Measurements from ENCODE around the gene FCMR.
A peak's percentile ranks its signal among the peaks of the same experiment; 100 is the strongest.

Gene FCMR

DNA sequence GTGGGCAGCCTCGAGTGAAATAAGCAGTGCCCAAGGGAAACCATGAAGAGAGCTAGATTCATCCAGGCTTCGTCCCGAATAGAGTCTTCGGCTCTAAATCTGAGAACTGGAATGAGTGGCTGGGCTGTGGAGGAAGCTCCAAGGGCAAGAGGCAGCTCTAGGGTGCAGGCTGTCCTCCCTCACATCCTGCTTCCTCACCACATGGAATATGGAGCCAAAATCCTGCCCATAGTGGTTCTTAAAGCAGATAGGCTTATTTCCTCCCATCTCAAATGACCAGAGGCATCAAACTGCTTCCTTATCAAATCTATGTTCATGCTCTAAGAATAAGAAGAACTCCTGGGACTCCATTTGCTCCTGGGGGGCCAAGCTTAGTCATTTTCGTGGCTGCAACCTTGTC lies 22.0 kb downstream of the FCMR start:
- DNase-seq (ENCODE audit: low spot score) (no peak), ATAC-seq (ENCODE audit: low read depth) (no peak)
- H3K27ac ChIP-seq (ENCODE audit: poor library complexity, severe bottlenecking), result no peak overlapping the region

DNA sequence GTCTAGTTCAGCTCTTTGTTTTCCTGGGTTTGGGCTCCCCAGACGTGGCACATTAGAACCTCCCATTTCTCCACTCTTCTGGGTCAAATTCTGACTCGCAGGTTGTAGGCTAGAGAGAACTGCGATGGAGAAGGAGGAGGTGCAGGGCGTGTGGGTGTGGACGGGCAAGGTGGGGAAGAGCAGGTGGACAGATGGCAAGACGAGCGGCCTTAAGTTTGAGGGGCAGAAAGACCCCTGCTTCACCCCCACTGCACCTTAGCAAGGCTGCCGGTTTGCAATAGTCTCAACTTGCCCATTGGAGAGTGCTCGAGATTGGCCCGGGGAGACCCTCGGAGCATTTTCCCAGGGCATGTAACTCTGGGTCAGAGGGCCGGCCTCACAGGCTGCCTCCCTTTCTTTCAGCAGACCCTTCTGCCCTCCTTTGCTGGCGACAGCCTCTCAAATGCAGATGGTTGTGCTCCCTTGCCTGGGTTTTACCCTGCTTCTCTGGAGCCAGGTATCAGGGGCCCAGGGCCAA lies 22.8 kb downstream of the FCMR start:
- Histone ChIP-seq H3K36me3 (ENCODE audit: low read depth) (no peaks in the 10 kb centered on the region), H3K4me1 (ENCODE audit: insufficient read depth, poor library complexity, severe bottlenecking) (peaks cover 43% of the 10 kb centered on the region), H3K9me3 (ENCODE audit: severe bottlenecking) (no peaks in the 10 kb centered on the region), H3K27ac (ENCODE audit: poor library complexity, severe bottlenecking) (peak overlapping the region; percentile 98), H3K27me3 (ENCODE audit: insufficient read depth, poor library complexity, severe bottlenecking) (no peaks in the 10 kb centered on the region), H3K4me3 (ENCODE audit: severe bottlenecking) (no peak overlapping the region)
- DNase-seq (ENCODE audit: low spot score) (no peak), ATAC-seq (ENCODE audit: low read depth) (no peak)
- TF ChIP-seq, protein P1, sequence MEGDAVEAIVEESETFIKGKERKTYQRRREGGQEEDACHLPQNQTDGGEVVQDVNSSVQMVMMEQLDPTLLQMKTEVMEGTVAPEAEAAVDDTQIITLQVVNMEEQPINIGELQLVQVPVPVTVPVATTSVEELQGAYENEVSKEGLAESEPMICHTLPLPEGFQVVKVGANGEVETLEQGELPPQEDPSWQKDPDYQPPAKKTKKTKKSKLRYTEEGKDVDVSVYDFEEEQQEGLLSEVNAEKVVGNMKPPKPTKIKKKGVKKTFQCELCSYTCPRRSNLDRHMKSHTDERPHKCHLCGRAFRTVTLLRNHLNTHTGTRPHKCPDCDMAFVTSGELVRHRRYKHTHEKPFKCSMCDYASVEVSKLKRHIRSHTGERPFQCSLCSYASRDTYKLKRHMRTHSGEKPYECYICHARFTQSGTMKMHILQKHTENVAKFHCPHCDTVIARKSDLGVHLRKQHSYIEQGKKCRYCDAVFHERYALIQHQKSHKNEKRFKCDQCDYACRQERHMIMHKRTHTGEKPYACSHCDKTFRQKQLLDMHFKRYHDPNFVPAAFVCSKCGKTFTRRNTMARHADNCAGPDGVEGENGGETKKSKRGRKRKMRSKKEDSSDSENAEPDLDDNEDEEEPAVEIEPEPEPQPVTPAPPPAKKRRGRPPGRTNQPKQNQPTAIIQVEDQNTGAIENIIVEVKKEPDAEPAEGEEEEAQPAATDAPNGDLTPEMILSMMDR (IDR thresholded peaks at IDR 0.05; ENCODE audit: poor library complexity, severe bottlenecking), result no peak

More for the DNA sequence above, 22.0 kb downstream of the FCMR start:
- Histone ChIP-seq H3K9me3 (ENCODE audit: severe bottlenecking) (no peaks in the 10 kb centered on the region), H3K4me1 (ENCODE audit: insufficient read depth, poor library complexity, severe bottlenecking) (peaks cover 41% of the 10 kb centered on the region), H3K4me3 (ENCODE audit: severe bottlenecking) (no peak overlapping the region), H3K36me3 (ENCODE audit: low read depth) (no peaks in the 10 kb centered on the region), H3K27me3 (ENCODE audit: insufficient read depth, poor library complexity, severe bottlenecking) (no peaks in the 10 kb centered on the region)
- TF ChIP-seq, protein P1 (IDR thresholded peaks at IDR 0.05; ENCODE audit: poor library complexity, severe bottlenecking), result no peak

GRCh38 chr1:206898089-206898914 lies 23.4 kb downstream of the FCMR start:
- no peak overlapping the region for H3K4me3 ChIP-seq (ENCODE audit: severe bottlenecking)
- H3K4me1 ChIP-seq (ENCODE audit: insufficient read depth, poor library complexity, severe bottlenecking), result peaks cover 49% of the 10 kb centered on the region
- no peaks in the 10 kb centered on the region for H3K27me3 ChIP-seq (ENCODE audit: insufficient read depth, poor library complexity, severe bottlenecking)
- TF ChIP-seq, protein P1 (IDR thresholded peaks at IDR 0.05; ENCODE audit: poor library complexity, severe bottlenecking), result no peak
- no peaks in the 10 kb centered on the region for H3K36me3 ChIP-seq (ENCODE audit: low read depth)
- ATAC-seq (ENCODE audit: low read depth) (peak; percentile 51), DNase-seq (ENCODE audit: low spot score) (no peak)
- peak overlapping the region; percentile 98 for H3K27ac ChIP-seq (ENCODE audit: poor library complexity, severe bottlenecking)
- no peaks in the 10 kb centered on the region for H3K9me3 ChIP-seq (ENCODE audit: severe bottlenecking)

GRCh38 chr1:206897175-206897574 lies 24.6 kb downstream of the FCMR start, which contains the start of gene IL24:
Gene IL24, plus strand, starts transcription at chr1:206897443. Its CDS starts 390 bp downstream, at chr1:206897833.
- Histone ChIP-seq H3K27ac (ENCODE audit: poor library complexity, severe bottlenecking) (peak within 1 kb of the TSS; percentile 98), H3K4me1 (ENCODE audit: insufficient read depth, poor library complexity, severe bottlenecking) (peaks cover 61% of the 10 kb centered on the region)
- TF ChIP-seq, protein P1 (IDR thresholded peaks at IDR 0.05; ENCODE audit: poor library complexity, severe bottlenecking), result no peak

GRCh38 chr1:206896261-206896660 lies 25.5 kb downstream of the FCMR start:
- H3K4me1 ChIP-seq (ENCODE audit: insufficient read depth, poor library complexity, severe bottlenecking), result peaks cover 70% of the 10 kb centered on the region
- H3K36me3 ChIP-seq (ENCODE audit: low read depth), result no peaks in the 10 kb centered on the region
- no peak for ATAC-seq (ENCODE audit: low read depth)
- no peak for DNase-seq (ENCODE audit: low spot score)
- H3K9me3 ChIP-seq (ENCODE audit: severe bottlenecking), result no peaks in the 10 kb centered on the region
- no peaks in the 10 kb centered on the region for H3K27me3 ChIP-seq (ENCODE audit: insufficient read depth, poor library complexity, severe bottlenecking)
- TF ChIP-seq, protein P1 (IDR thresholded peaks at IDR 0.05; ENCODE audit: poor library complexity, severe bottlenecking), result no peak
- no peak overlapping the region for H3K4me3 ChIP-seq (ENCODE audit: severe bottlenecking)
- peak overlapping the region; percentile 98 for H3K27ac ChIP-seq (ENCODE audit: poor library complexity, severe bottlenecking)

More at GRCh38 chr1:206897175-206897574, 24.6 kb downstream of the FCMR start, which contains the start of gene IL24:
- no peak for ATAC-seq (ENCODE audit: low read depth)
- H3K36me3 ChIP-seq (ENCODE audit: low read depth), result no peaks in the 10 kb centered on the region
- DNase-seq (ENCODE audit: low spot score), result no peak
- no peak within 1 kb of the TSS for H3K4me3 ChIP-seq (ENCODE audit: severe bottlenecking)
- no peaks in the 10 kb centered on the region for H3K9me3 ChIP-seq (ENCODE audit: severe bottlenecking)
- H3K27me3 ChIP-seq (ENCODE audit: insufficient read depth, poor library complexity, severe bottlenecking), result no peaks in the 10 kb centered on the region

Data from RWPE2 (cell line).